ENCODE results near the gene NDE1. TPM values are rescaled to one million over a fixed set of nuclear protein-coding genes. Genes with fewer than 3 reads are reported as not detected.

NDE1 gene
- total and polyA plus RNA-seq, 2 donors (not counting 1 experiment from before 2014, with no cell fraction given), result 23.8 to 24.0 TPM

- no peak for TF ChIP-seq EZH2 (IDR thresholded peaks at IDR 0.05; ENCODE audit: low read length, missing control alignments)
- TF ChIP-seq, protein P1, sequence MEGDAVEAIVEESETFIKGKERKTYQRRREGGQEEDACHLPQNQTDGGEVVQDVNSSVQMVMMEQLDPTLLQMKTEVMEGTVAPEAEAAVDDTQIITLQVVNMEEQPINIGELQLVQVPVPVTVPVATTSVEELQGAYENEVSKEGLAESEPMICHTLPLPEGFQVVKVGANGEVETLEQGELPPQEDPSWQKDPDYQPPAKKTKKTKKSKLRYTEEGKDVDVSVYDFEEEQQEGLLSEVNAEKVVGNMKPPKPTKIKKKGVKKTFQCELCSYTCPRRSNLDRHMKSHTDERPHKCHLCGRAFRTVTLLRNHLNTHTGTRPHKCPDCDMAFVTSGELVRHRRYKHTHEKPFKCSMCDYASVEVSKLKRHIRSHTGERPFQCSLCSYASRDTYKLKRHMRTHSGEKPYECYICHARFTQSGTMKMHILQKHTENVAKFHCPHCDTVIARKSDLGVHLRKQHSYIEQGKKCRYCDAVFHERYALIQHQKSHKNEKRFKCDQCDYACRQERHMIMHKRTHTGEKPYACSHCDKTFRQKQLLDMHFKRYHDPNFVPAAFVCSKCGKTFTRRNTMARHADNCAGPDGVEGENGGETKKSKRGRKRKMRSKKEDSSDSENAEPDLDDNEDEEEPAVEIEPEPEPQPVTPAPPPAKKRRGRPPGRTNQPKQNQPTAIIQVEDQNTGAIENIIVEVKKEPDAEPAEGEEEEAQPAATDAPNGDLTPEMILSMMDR (conservative IDR thresholded peaks at IDR 0.05 in 1 of 2, IDR thresholded peaks at IDR 0.05 in 1 of 2; ENCODE audit: low read depth in 1 of 2, low read length in 2 of 2), result no peak
- H3K9me3 ChIP-seq (ENCODE audit: control insufficient read depth, insufficient read depth, low read depth, low read length), result no peaks in the 10 kb centered on the region
- H3K27ac ChIP-seq (ENCODE audit: insufficient read depth, low read length), result no peak overlapping the region
- H3K4me2 ChIP-seq (ENCODE audit: extremely low read depth, insufficient read depth, low read length), result no peak overlapping the region
- no peak overlapping the region for H3K9ac ChIP-seq (ENCODE audit: insufficient read depth, low read length)
- H3K79me2 ChIP-seq (ENCODE audit: control insufficient read depth, insufficient read depth, low read length), result no peaks in the 10 kb centered on the region
- H3K27me3 ChIP-seq (ENCODE audit: control insufficient read depth, insufficient read depth, low read length), result no peaks in the 10 kb centered on the region
- no peaks in the 10 kb centered on the region for H3K4me1 ChIP-seq (ENCODE audit: control insufficient read depth, extremely low read depth, insufficient read depth, low read length)
- DNase-seq (ENCODE audit: low read depth in 2 of 2), result no peak
- no peaks in the 10 kb centered on the region for H4K20me1 ChIP-seq (ENCODE audit: control insufficient read depth, extremely low read depth, insufficient read depth, low read length)
- no peaks in the 10 kb centered on the region for H3K36me3 ChIP-seq (ENCODE audit: control insufficient read depth, insufficient read depth, low read length)
- no peak overlapping the region for H3K4me3 ChIP-seq (replicated peaks in 1 of 4; ENCODE audit: control extremely low read depth in 1 of 4, insufficient read depth in 1 of 4, low read depth in 3 of 4, low read length in 4 of 4)
- no peak overlapping the region for H2AFZ ChIP-seq (ENCODE audit: low read length)
Measured at GRCh38 chr16:15760129-15760528, 110.1 kb downstream of the NDE1 start.

DNA sequence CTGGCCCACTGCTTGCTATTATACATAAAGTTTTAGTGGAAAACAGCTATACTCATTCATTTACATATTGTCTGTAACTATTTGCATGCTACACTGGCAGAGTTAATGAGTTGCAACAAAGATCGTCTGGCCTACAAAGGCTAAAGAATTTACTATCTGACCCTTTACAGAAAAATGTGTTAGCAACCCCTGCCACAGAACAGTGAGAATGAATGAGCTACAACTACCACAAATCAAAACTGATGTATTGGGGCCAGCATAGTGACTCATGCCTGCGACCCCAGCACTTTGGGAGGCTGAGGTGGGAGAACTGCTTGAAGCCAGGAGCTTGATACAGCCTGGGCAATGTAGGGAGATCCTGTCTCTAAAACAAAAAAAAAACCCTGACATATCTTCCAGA lies 114.1 kb downstream of the NDE1 start:
- no peak overlapping the region for H3K27ac ChIP-seq (ENCODE audit: insufficient read depth, low read length)
- H3K4me2 ChIP-seq (ENCODE audit: extremely low read depth, insufficient read depth, low read length), result no peak overlapping the region
- H3K9ac ChIP-seq (ENCODE audit: insufficient read depth, low read length), result no peak overlapping the region
- no peaks in the 10 kb centered on the region for H3K79me2 ChIP-seq (ENCODE audit: control insufficient read depth, insufficient read depth, low read length)
- H3K27me3 ChIP-seq (ENCODE audit: control insufficient read depth, insufficient read depth, low read length), result no peaks in the 10 kb centered on the region
- H3K4me3 ChIP-seq (replicated peaks in 1 of 4; ENCODE audit: control extremely low read depth in 1 of 4, insufficient read depth in 1 of 4, low read depth in 3 of 4, low read length in 4 of 4), result no peak overlapping the region
- H3K4me1 ChIP-seq (ENCODE audit: control insufficient read depth, extremely low read depth, insufficient read depth, low read length), result no peaks in the 10 kb centered on the region
- DNase-seq (ENCODE audit: low read depth in 2 of 2), result no peak
- H3K36me3 ChIP-seq (ENCODE audit: control insufficient read depth, insufficient read depth, low read length), result no peaks in the 10 kb centered on the region
- no peaks in the 10 kb centered on the region for H3K9me3 ChIP-seq (ENCODE audit: control insufficient read depth, insufficient read depth, low read depth, low read length)
- no peaks in the 10 kb centered on the region for H4K20me1 ChIP-seq (ENCODE audit: control insufficient read depth, extremely low read depth, insufficient read depth, low read length)
- TF ChIP-seq, protein P1 (conservative IDR thresholded peaks at IDR 0.05 in 1 of 2, IDR thresholded peaks at IDR 0.05 in 1 of 2; ENCODE audit: low read depth in 1 of 2, low read length in 2 of 2), result no peak
- no peak for TF ChIP-seq EZH2 (IDR thresholded peaks at IDR 0.05; ENCODE audit: low read length, missing control alignments)
- no peak overlapping the region for H2AFZ ChIP-seq (ENCODE audit: low read length)

GRCh38 chr16:15765116-15765515 lies 115.1 kb downstream of the NDE1 start:
- no peak for DNase-seq (ENCODE audit: low read depth in 2 of 2)
- Histone ChIP-seq H3K9me3 (ENCODE audit: control insufficient read depth, insufficient read depth, low read depth, low read length) (no peaks in the 10 kb centered on the region), H3K9ac (ENCODE audit: insufficient read depth, low read length) (no peak overlapping the region), H3K27ac (ENCODE audit: insufficient read depth, low read length) (no peak overlapping the region), H3K36me3 (ENCODE audit: control insufficient read depth, insufficient read depth, low read length) (no peaks in the 10 kb centered on the region), H2AFZ (ENCODE audit: low read length) (no peak overlapping the region), H3K4me2 (ENCODE audit: extremely low read depth, insufficient read depth, low read length) (no peak overlapping the region), H4K20me1 (ENCODE audit: control insufficient read depth, extremely low read depth, insufficient read depth, low read length) (no peaks in the 10 kb centered on the region), H3K4me1 (ENCODE audit: control insufficient read depth, extremely low read depth, insufficient read depth, low read length) (no peaks in the 10 kb centered on the region), H3K4me3 (replicated peaks in 1 of 4; ENCODE audit: control extremely low read depth in 1 of 4, insufficient read depth in 1 of 4, low read depth in 3 of 4, low read length in 4 of 4) (no peak overlapping the region), H3K27me3 (ENCODE audit: control insufficient read depth, insufficient read depth, low read length) (no peaks in the 10 kb centered on the region), H3K79me2 (ENCODE audit: control insufficient read depth, insufficient read depth, low read length) (no peaks in the 10 kb centered on the region)
- no peak for TF ChIP-seq EZH2 (IDR thresholded peaks at IDR 0.05; ENCODE audit: low read length, missing control alignments)
- TF ChIP-seq, protein P1 (conservative IDR thresholded peaks at IDR 0.05 in 1 of 2, IDR thresholded peaks at IDR 0.05 in 1 of 2; ENCODE audit: low read depth in 1 of 2, low read length in 2 of 2), result no peak

Measured in fibroblast of lung (primary cell).